BLaER1 (cell line): ENCODE data around the gene PRR15.

ENCODE experiments used
- H3K27ac ChIP-seq: shearing (Covaris generic); formaldehyde crosslinking; 2 replicates; pipeline ENCODE4 v1.8.1; 2022
- H3K27me3 ChIP-seq: shearing (Covaris generic); formaldehyde crosslinking; 2 replicates; pipeline ENCODE4 v1.8.1; 2022
- H3K36me3 ChIP-seq: shearing (Covaris generic); formaldehyde crosslinking; 2 replicates; pipeline ENCODE4 v1.8.1; 2022
- H3K4me1 ChIP-seq: shearing (Covaris generic); formaldehyde crosslinking; 2 replicates; pipeline ENCODE4 v1.8.1; 2022
- H3K4me2 ChIP-seq: shearing (Covaris generic); formaldehyde crosslinking; 2 replicates; pipeline ENCODE4 v1.8.1; 2022
- H3K4me3 ChIP-seq: shearing (Covaris generic); formaldehyde crosslinking; 2 replicates; pipeline ENCODE4 v1.8.1; 2022
- H3K9ac ChIP-seq: shearing (Covaris generic); formaldehyde crosslinking; 2 replicates; pipeline ENCODE4 v1.8.1; 2022
- H3K9me3 ChIP-seq: shearing (Covaris generic); formaldehyde crosslinking; 2 replicates; pipeline ENCODE4 v1.8.1; 2022
- H4K20me1 ChIP-seq: shearing (Covaris generic); formaldehyde crosslinking; 2 replicates; pipeline ENCODE4 v1.8.1; 2022
- Cebpa-rat ChIP-seq: shearing (Covaris generic); IDR thresholded peaks from 2 replicates; pipeline ENCODE4 v1.8.1; 2022

PRR15 gene

DNA sequence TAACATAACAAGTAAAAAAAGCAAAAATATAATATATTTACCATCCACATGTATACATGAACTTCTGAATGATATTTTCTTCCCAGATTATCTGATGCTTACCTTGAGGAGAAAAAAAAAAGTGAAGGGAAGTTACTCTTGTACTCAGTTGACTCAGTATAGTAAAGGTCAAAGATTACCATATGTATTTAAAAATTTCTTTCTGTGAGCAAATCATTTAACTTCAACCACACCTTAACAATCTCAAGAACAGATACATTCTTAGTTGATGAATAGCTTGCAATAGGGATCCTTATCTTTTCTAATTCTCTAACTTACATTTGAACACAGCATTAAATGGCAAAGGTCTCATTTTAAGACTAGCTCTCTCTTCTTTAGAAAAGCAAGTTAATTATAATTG, 29.8 kb downstream of the PRR15 start:
- Histone ChIP-seq H3K4me3 (no peak overlapping the region), H3K4me1 (peaks cover 7% of the 10 kb centered on the region), H3K9ac (no peak overlapping the region), H4K20me1 (no peaks in the 10 kb centered on the region), H3K27ac (no peak overlapping the region), H3K4me2 (no peak overlapping the region), H3K27me3 (no peaks in the 10 kb centered on the region), H3K36me3 (no peaks in the 10 kb centered on the region), H3K9me3 (no peaks in the 10 kb centered on the region)
- TF ChIP-seq Cebpa-rat, result no peak

DNA sequence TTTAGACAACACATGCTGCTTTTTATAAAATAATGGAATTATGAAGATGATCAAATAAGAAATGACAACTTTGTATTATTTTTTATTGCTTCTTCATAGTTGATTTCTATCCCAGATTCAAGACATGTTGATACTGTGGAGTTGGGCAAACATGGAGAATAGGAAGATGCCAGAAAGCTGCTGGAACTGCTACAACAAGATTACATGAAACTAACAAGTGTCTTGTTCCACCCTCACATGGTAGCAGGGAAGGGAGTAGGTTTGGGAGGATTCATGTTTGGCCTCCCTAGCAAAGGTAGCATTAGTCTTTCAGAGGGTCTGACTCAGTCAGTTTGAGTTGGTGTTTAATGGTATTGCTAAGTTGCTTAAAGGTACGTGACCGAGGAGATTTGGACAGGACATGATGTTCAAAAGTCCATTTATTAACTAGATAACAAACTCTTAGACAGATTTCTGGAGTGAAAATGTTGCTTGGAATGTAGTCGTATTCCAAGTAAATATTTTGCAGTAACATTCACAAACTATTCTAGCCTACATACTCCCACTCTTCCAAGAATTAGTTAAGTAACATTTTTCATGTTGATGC, 33.1 kb downstream of the PRR15 start:
- H3K9ac ChIP-seq, result no peak overlapping the region
- no peak overlapping the region for H3K27ac ChIP-seq
- H3K9me3 ChIP-seq, result no peaks in the 10 kb centered on the region
- H3K4me1 ChIP-seq, result no peaks in the 10 kb centered on the region
- no peak overlapping the region for H3K4me3 ChIP-seq
- H3K36me3 ChIP-seq, result no peaks in the 10 kb centered on the region
- no peak for TF ChIP-seq Cebpa-rat
- H3K27me3 ChIP-seq, result no peaks in the 10 kb centered on the region
- no peaks in the 10 kb centered on the region for H4K20me1 ChIP-seq
- no peak overlapping the region for H3K4me2 ChIP-seq

- Histone ChIP-seq H3K36me3 (no peaks in the 10 kb centered on the region), H4K20me1 (no peaks in the 10 kb centered on the region), H3K4me1 (no peaks in the 10 kb centered on the region), H3K9ac (no peak overlapping the region), H3K4me2 (no peak overlapping the region), H3K27me3 (no peaks in the 10 kb centered on the region), H3K9me3 (no peaks in the 10 kb centered on the region), H3K4me3 (no peak overlapping the region), H3K27ac (no peak overlapping the region)
- TF ChIP-seq Cebpa-rat, result no peak
Observed at GRCh38 chr7:29597266-29597665, 33.6 kb downstream of the PRR15 start.

- Histone ChIP-seq H3K9me3 (no peaks in the 10 kb centered on the region), H3K4me1 (no peaks in the 10 kb centered on the region), H3K27me3 (no peaks in the 10 kb centered on the region), H3K9ac (no peak overlapping the region), H3K36me3 (no peaks in the 10 kb centered on the region), H3K4me3 (no peak overlapping the region), H3K4me2 (no peak overlapping the region), H3K27ac (no peak overlapping the region), H4K20me1 (no peaks in the 10 kb centered on the region)
- TF ChIP-seq Cebpa-rat, result no peak
Observed at GRCh38 chr7:29598137-29598536, 34.5 kb downstream of the PRR15 start.

GRCh38 chr7:29598613-29599012, 35.0 kb downstream of the PRR15 start:
- Histone ChIP-seq H3K4me1 (no peaks in the 10 kb centered on the region), H4K20me1 (no peaks in the 10 kb centered on the region), H3K27ac (no peak overlapping the region), H3K9ac (no peak overlapping the region), H3K4me3 (no peak overlapping the region), H3K9me3 (no peaks in the 10 kb centered on the region), H3K4me2 (no peak overlapping the region), H3K36me3 (no peaks in the 10 kb centered on the region), H3K27me3 (no peaks in the 10 kb centered on the region)
- TF ChIP-seq Cebpa-rat, result no peak

DNA sequence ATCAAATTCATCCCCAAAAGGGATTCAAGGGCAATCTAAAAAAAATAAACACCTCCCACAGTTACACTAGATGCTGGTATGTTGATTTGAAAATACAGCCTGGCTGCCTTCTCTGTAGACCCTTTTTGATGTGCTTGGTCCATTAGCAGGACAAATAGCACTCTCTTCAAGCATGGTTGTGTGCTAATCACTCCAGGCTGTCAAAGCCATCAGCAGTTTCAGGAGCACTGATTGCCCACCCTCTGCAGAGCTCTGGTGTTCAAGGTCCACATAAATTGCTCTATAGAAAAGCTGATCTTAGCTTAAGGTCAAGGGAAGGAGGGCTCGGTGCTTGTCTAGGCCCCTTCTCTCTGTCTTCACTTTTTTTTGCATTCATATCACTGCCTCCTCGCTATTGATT, 35.4 kb downstream of the PRR15 start:
- Histone ChIP-seq H3K4me2 (no peak overlapping the region), H3K36me3 (no peaks in the 10 kb centered on the region), H3K4me1 (no peaks in the 10 kb centered on the region), H3K9ac (no peak overlapping the region), H3K4me3 (no peak overlapping the region), H3K27ac (no peak overlapping the region), H3K27me3 (no peaks in the 10 kb centered on the region), H3K9me3 (no peaks in the 10 kb centered on the region), H4K20me1 (no peaks in the 10 kb centered on the region)
- no peak for TF ChIP-seq Cebpa-rat

- H3K9me3 ChIP-seq, result no peaks in the 10 kb centered on the region
- H3K4me1 ChIP-seq, result no peaks in the 10 kb centered on the region
- H3K36me3 ChIP-seq, result no peaks in the 10 kb centered on the region
- no peak overlapping the region for H3K4me3 ChIP-seq
- H4K20me1 ChIP-seq, result no peaks in the 10 kb centered on the region
- TF ChIP-seq Cebpa-rat, result no peak
- H3K9ac ChIP-seq, result no peak overlapping the region
- H3K27ac ChIP-seq, result no peak overlapping the region
- H3K27me3 ChIP-seq, result no peaks in the 10 kb centered on the region
- H3K4me2 ChIP-seq, result no peak overlapping the region
Observed at GRCh38 chr7:29600661-29601060, 37.0 kb downstream of the PRR15 start.

- Histone ChIP-seq H3K4me2 (no peak overlapping the region), H3K27me3 (no peaks in the 10 kb centered on the region), H3K9ac (no peak overlapping the region), H3K4me1 (no peaks in the 10 kb centered on the region), H4K20me1 (no peaks in the 10 kb centered on the region), H3K36me3 (no peaks in the 10 kb centered on the region), H3K9me3 (no peaks in the 10 kb centered on the region), H3K4me3 (no peak overlapping the region), H3K27ac (no peak overlapping the region)
- no peak for TF ChIP-seq Cebpa-rat
Observed at GRCh38 chr7:29604052-29604451, 40.4 kb downstream of the PRR15 start.

- H3K4me3 ChIP-seq, result no peak overlapping the region
- H3K9me3 ChIP-seq, result no peaks in the 10 kb centered on the region
- H4K20me1 ChIP-seq, result no peaks in the 10 kb centered on the region
- no peak overlapping the region for H3K9ac ChIP-seq
- H3K27ac ChIP-seq, result no peak overlapping the region
- no peak for TF ChIP-seq Cebpa-rat
- no peak overlapping the region for H3K4me2 ChIP-seq
- no peaks in the 10 kb centered on the region for H3K27me3 ChIP-seq
- H3K36me3 ChIP-seq, result no peaks in the 10 kb centered on the region
- no peaks in the 10 kb centered on the region for H3K4me1 ChIP-seq
Observed at GRCh38 chr7:29604702-29605101, 41.1 kb downstream of the PRR15 start.

DNA sequence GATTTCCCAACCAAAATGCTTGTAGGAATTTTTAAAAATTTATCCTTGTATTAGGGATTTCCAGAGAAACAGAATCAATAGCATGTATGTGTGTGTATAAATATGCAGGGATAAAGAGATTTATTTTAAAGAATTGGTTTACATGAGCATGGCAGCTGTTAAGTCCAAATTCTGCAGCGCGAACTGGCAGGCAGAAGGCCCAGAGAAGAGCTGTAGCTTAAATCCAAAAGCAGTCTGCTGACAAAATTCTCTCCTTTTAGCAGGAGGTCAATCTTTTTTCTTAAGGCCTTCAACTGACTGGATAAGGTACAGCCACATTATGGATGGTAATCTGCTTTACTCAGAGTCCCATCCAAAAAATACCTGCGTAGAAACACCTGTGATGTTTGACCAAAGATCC, 42.0 kb downstream of the PRR15 start:
- no peaks in the 10 kb centered on the region for H3K9me3 ChIP-seq
- no peak overlapping the region for H3K4me2 ChIP-seq
- H3K36me3 ChIP-seq, result no peaks in the 10 kb centered on the region
- no peaks in the 10 kb centered on the region for H3K27me3 ChIP-seq
- H3K4me1 ChIP-seq, result no peaks in the 10 kb centered on the region
- TF ChIP-seq Cebpa-rat, result no peak
- no peak overlapping the region for H3K4me3 ChIP-seq
- H4K20me1 ChIP-seq, result no peaks in the 10 kb centered on the region
- H3K27ac ChIP-seq, result no peak overlapping the region
- H3K9ac ChIP-seq, result no peak overlapping the region

- Histone ChIP-seq H3K27me3 (no peaks in the 10 kb centered on the region), H4K20me1 (no peaks in the 10 kb centered on the region), H3K27ac (no peak overlapping the region), H3K4me1 (no peaks in the 10 kb centered on the region), H3K4me2 (no peak overlapping the region), H3K9me3 (no peaks in the 10 kb centered on the region), H3K36me3 (no peaks in the 10 kb centered on the region), H3K4me3 (no peak overlapping the region), H3K9ac (no peak overlapping the region)
- TF ChIP-seq Cebpa-rat, result no peak
Observed at GRCh38 chr7:29606287-29606721, 42.7 kb downstream of the PRR15 start.
